ENCODE results near the gene KCNC3. TPM values are rescaled to one million over a fixed set of nuclear protein-coding genes. Genes with fewer than 3 reads are reported as not detected.

KCNC3 gene
- total and polyA plus RNA-seq, 2 of the 13 experiments (the other 11 are each of a cell fraction or from before 2014, with no cell fraction given), result 0.29 to 1.7 TPM

GRCh38 chr19:50320051-50320450 lies 9.1 kb downstream of the KCNC3 start:
- CTCF ChIA-PET (ENCODE audit: low intra/inter-chr PET ratio, low total read pairs), result no interaction called here
- no peak overlapping the region for H3K4me2 ChIP-seq (ENCODE audit: low read depth, low read length)
- H3K9ac ChIP-seq (ENCODE audit: insufficient read depth, low read depth, low read length), result no peak overlapping the region
- no peaks in the 10 kb centered on the region for H3K9me3 ChIP-seq (ENCODE audit: low read length)
- WGBS (ENCODE audit: low lambda C conversion rate), result 95% methylated on average over 12 of the region's 12 CpGs
- intact Hi-C loops (cut with micrococcal nuclease; ENCODE audit: unreplicated experiment) (no loop called here), in situ Hi-C loops (cut with HindIII; ENCODE audit: extremely low pct_ligation_motif_present, low pct_unique_long_range_greater_than_20kb) (no loop called here)
- no peak overlapping the region for H2AFZ ChIP-seq (ENCODE audit: low read length)
- H3K4me1 ChIP-seq (ENCODE audit: insufficient read depth, low read length), result peaks cover 9% of the 10 kb centered on the region
- H3K27ac ChIP-seq (ENCODE audit: extremely low read length, insufficient read depth, low read length), result no peak overlapping the region
- H3K79me2 ChIP-seq (ENCODE audit: insufficient read depth, low read length), result no peaks in the 10 kb centered on the region
- TF ChIP-seq RFX5 (IDR thresholded peaks at IDR 0.05; ENCODE audit: low read depth, low read length), result no peak
- no peak for TF ChIP-seq SNAI1 (CRISPR knock-in tag; IDR thresholded peaks at IDR 0.05; ENCODE audit: borderline replicate concordance)
- no peak for TF ChIP-seq CREM (IDR thresholded peaks at IDR 0.05)
- TF ChIP-seq CREM (CRISPR knock-in tag; IDR thresholded peaks at IDR 0.05), result no peak
- TF ChIP-seq NONO (IDR thresholded peaks at IDR 0.05), result no peak
- no peak for TF ChIP-seq NONO (CRISPR knock-in tag; conservative IDR thresholded peaks at IDR 0.05)
- no peak for TF ChIP-seq ZFYVE20 (CRISPR knock-in tag; IDR thresholded peaks at IDR 0.05; ENCODE audit: borderline replicate concordance, low read depth)
- no peak for TF ChIP-seq ISX (CRISPR knock-in tag; conservative IDR thresholded peaks at IDR 0.05)
- TF ChIP-seq FOXO4 (CRISPR knock-in tag; conservative IDR thresholded peaks at IDR 0.05), result no peak
- TF ChIP-seq ZEB1 (IDR thresholded peaks at IDR 0.05; ENCODE audit: insufficient replicate concordance, low read depth), result no peak
- no peak for TF ChIP-seq ELK4 (CRISPR knock-in tag; IDR thresholded peaks at IDR 0.05; ENCODE audit: borderline replicate concordance)
- no peak for TF ChIP-seq RBM22 (optimal IDR thresholded peaks at IDR 0.05; ENCODE audit: low read length)
- TF ChIP-seq ZNF207 (IDR thresholded peaks at IDR 0.05; ENCODE audit: borderline replicate concordance), result no peak
- TF ChIP-seq TCF7L2 (IDR thresholded peaks at IDR 0.05; ENCODE audit: low read depth, low read length), result no peak
- no peak for TF ChIP-seq TBL1XR1 (IDR thresholded peaks at IDR 0.05; ENCODE audit: borderline replicate concordance, low read length, partially characterized antibody)
- TF ChIP-seq ZBTB25 (CRISPR knock-in tag; IDR thresholded peaks at IDR 0.05), result no peak
- no peak for TF ChIP-seq BRD4 (CRISPR knock-in tag; IDR thresholded peaks at IDR 0.05)
- no peak for TF ChIP-seq SNAPC2 (CRISPR knock-in tag; IDR thresholded peaks at IDR 0.05)
- no peak for TF ChIP-seq ZNF7 (CRISPR knock-in tag; IDR thresholded peaks at IDR 0.05)
- TF ChIP-seq FOXA1 (IDR thresholded peaks at IDR 0.05), result no peak
- no peak for TF ChIP-seq FOXA1 (CRISPR knock-in tag; IDR thresholded peaks at IDR 0.05)
- POLR2A ChIA-PET, result no interaction called here
- H3K4me3 ChIP-seq (replicated peaks in 1 of 3; ENCODE audit: insufficient read depth in 1 of 3, low read depth in 2 of 3, low read length in 3 of 3), result no peak overlapping the region
- H3K27me3 ChIP-seq (ENCODE audit: control insufficient read depth in 1 of 2, insufficient read depth in 2 of 2, low read length in 2 of 2), result no peaks in the 10 kb centered on the region
- no peaks in the 10 kb centered on the region for H4K20me1 ChIP-seq (ENCODE audit: insufficient read depth, low read length)
- ATAC-seq (no peak), DNase-seq (ENCODE audit: low spot score) (no peak), FAIRE-seq (no peak)
- BruUV-seq (replicated peaks), result no TSS peak
- H3K36me3 ChIP-seq (replicated peaks in 1 of 2; ENCODE audit: control insufficient read depth in 1 of 2, insufficient read depth in 2 of 2, low read length in 2 of 2), result peaks cover 0 to 3% of the 10 kb centered on the region in 2 experiments; a peak in 3 of 5 replicates

All from HepG2 (cell line).